Natural killer cell treated with Interleukin-12 subunit alpha and Interleukin-12 subunit beta and Interleukin-15 and Interleukin-18, amount 100 ng/mL, for 72 hours (primary cell): Measurements from ENCODE around the gene STARD3NL. TPM values are rescaled to one million over a fixed set of nuclear protein-coding genes. Genes with fewer than 3 reads are reported as not detected.

ENCODE experiments used
- ATAC-seq, 2 donors: fragments of 150-1000 bp; cut with Tn5 transposase in 1 of 2; sonication (Bioruptor Pico), chemical (Tn5 transposase) in 1 of 2; 2 replicates each; pipeline ENCODE4 v1.10.0; 2021
- DNase-seq: peaks from one replicate; pipeline ENCODE4 v3.0.0; 2022; ENCODE audit warnings: low spot score
- H3K27ac Mint-ChIP-seq, 2 donors: 1 replicate in 1 of 2; 2 replicates in 1 of 2; pipeline ENCODE4 v1.8.0; 2022; ENCODE audit warnings: mixed read lengths in 2 of 2, mild to moderate bottlenecking in 1 of 2, moderate library complexity in 1 of 2
- H3K27me3 Mint-ChIP-seq, 2 donors: 1 replicate in 1 of 2; 2 replicates in 1 of 2; pipeline ENCODE4 v1.8.0; 2022; ENCODE audit warnings: mixed read lengths in 2 of 2
- H3K36me3 Mint-ChIP-seq: one replicate; pipeline ENCODE4 v1.8.0; 2022; ENCODE audit warnings: mixed read lengths
- H3K4me1 Mint-ChIP-seq, 2 donors: 1 replicate in 1 of 2; 2 replicates in 1 of 2; pipeline ENCODE4 v1.8.0; 2022; ENCODE audit warnings: low read depth in 2 of 2, mixed read lengths in 2 of 2, mild to moderate bottlenecking in 1 of 2
- H3K4me3 Mint-ChIP-seq: one replicate; pipeline ENCODE4 v1.8.0; 2022; ENCODE audit warnings: mixed read lengths
- H3K9me3 Mint-ChIP-seq: 2 replicates; pipeline ENCODE4 v1.8.0; 2022; ENCODE audit warnings: mixed read lengths
- total RNA-seq, 2 donors: library from RNA; stranded (reverse); gene quantifications; one replicate each; pipeline ENCODE4 v1.2.3, GENCODE V29; 2022

The STARD3NL gene
- total RNA-seq, 2 donors from 2014 or later: 49.3 to 52.1 TPM

DNA sequence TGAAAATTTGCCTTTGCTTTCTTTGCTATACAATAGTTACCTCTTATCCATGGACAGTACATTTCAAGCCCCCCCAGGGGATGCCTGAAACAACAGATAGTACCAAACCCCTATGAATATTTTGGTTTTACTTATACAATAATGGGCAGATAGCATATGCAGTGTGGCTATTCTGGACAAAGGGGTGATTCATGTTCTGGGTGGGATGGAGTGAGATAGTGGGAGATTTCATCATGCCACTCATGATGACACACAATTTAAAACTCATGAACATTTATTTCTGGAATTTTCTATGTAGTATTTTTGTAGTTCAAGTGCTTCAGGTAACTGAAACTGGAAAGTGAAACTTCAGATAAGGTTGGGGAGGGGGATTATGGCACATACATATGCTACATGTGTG is 12.0 kb downstream of the STARD3NL start:
- Mint-ChIP-seq H3K9me3 (no peaks in the 10 kb centered on the region), H3K27ac (no peak overlapping the region), H3K36me3 (peaks cover 6% of the 10 kb centered on the region), H3K4me1 (peaks cover 42 to 55% of the 10 kb centered on the region in 2 donors), H3K4me3 (no peak overlapping the region), H3K27me3 (no peaks in the 10 kb centered on the region)
- ATAC-seq (no peak), DNase-seq (no peak)

DNA sequence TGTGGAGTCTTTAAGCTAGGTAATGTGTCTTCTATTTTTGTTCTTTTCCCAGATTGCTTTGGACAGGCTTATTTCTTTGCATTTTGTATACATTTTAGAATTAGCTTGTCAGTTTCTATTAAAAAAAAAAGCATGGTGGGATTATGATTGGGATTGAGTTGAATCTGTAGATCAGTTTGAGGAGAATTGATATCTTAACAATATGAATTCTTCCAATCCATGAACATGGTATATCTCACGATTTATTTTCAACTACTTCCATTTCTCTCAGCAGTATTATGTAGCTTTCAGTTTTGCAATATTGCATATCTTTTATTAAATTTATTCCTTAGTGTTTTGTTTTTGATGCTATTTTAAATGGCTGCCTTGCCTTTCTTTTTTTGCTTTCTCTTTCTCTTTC is 13.7 kb downstream of the STARD3NL start:
- no peak for ATAC-seq
- no peaks in the 10 kb centered on the region for H3K9me3 Mint-ChIP-seq
- peak overlapping the region; percentile 1 for H3K4me3 Mint-ChIP-seq
- H3K27ac Mint-ChIP-seq: peak overlapping the region in 1 of 2 donors; percentile 13
- H3K27me3 Mint-ChIP-seq: no peaks in the 10 kb centered on the region
- H3K4me1 Mint-ChIP-seq: peaks cover 34 to 38% of the 10 kb centered on the region in 2 donors
- H3K36me3 Mint-ChIP-seq: peaks cover 6% of the 10 kb centered on the region
- no peak for DNase-seq

DNA sequence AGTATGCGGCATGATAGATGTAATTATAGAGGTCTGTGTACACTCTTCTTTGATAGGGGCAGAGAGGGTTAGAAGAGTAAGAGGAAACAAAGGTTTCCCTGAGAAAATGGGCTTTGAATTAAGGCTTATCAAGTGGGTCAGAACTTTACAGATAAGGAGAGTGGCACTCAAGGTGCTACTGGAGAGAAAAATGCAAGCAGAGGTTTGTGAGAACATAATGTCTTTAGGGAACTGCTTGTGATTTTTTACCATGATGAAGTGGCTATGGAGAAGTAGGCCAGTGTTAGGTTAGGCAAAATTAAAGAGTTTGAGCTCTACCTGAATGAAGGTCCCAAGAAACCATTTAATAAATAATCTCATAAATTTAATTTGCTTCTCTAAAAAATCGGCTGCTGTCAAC is 14.3 kb downstream of the STARD3NL start:
- Mint-ChIP-seq H3K9me3 (no peaks in the 10 kb centered on the region), H3K4me1 (peaks cover 37 to 40% of the 10 kb centered on the region in 2 donors), H3K27ac (peak overlapping the region in 1 of 2 donors; percentile 13), H3K36me3 (peaks cover 6% of the 10 kb centered on the region), H3K27me3 (no peaks in the 10 kb centered on the region), H3K4me3 (peak overlapping the region; percentile 1)
- ATAC-seq (no peak), DNase-seq (no peak)

DNA sequence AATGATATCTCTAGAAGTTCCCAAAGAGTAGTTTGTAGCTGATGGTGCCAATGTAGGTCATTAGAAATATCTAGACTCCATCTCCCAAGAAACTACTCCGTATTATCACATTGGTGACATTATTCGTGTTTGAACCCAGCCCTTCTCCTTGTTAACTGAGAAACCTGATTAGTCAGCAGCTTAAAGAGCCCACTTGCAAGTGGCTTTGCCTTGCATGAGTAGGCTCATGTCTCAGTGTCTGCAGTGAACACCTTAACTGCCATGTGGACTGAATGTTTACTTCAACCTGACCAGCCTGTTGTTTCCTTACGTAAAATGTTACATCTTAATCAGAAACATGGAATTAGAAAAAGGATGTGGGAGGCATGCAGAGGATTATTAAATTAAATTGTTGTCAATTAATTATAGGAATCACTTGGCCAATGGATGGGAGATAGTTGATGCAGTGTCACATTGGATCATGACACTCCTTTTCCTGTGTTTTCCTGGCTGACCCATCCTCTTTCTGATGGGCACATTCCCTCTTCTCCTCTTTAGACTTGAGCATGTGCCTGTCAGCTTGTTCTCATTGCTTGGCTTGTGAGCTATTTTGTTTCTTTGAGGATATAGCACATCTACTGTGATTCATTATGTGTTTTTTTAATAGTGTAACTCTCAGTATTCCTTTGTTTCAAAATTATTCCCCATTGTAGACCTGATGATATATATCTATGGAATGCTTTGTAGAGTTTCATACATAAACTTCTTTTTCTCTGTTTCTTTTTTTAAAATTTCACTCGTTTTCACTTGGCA is 18.0 kb downstream of the STARD3NL start:
- H3K4me1 Mint-ChIP-seq: peaks cover 15 to 31% of the 10 kb centered on the region in 2 donors
- peaks cover 6% of the 10 kb centered on the region for H3K36me3 Mint-ChIP-seq
- no peak for ATAC-seq
- H3K27ac Mint-ChIP-seq: no peak overlapping the region
- no peak for DNase-seq
- no peaks in the 10 kb centered on the region for H3K9me3 Mint-ChIP-seq
- no peaks in the 10 kb centered on the region for H3K27me3 Mint-ChIP-seq
- no peak overlapping the region for H3K4me3 Mint-ChIP-seq

DNA sequence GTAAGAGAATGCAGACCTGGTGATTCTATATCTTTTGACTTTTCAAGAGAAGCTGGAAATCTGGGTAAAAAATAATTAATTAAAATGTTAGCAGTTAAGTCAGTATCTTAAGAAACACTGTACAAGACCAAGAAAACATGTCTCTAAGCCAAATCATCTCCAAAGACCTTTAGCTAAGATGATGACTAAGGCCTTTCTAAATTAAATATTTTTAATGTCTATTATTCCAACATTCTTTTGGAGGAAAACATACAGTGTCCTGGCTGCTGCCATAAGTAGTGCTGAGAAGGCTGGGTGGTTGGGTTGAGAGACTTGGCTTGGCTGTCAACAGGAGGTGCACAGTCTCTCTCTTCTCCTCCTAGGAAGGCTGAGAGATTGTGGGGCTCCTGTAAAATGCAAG is 20.3 kb downstream of the STARD3NL start:
- Mint-ChIP-seq H3K9me3 (no peaks in the 10 kb centered on the region), H3K27ac (no peak overlapping the region), H3K4me3 (no peak overlapping the region)

DNA sequence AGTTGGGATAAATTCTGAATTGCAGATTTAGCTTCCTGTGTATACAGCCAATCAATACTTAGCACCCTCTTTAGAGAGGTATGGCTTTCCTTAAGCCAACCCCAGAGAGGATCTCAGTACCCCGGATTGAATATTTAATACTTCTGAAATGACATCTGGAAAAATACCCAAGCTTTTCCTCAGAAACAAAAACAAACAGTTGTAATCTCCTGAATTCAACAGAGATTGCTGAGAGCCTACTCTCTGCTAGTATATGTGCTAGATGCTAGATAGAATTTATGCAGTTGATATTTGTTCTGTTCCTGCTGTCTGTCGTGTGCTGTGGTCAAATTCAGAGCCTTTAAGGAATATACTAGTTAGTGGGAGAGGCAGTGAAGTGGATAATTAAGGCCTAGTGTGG is 21.1 kb downstream of the STARD3NL start:
- no peak overlapping the region for H3K4me3 Mint-ChIP-seq
- H3K27ac Mint-ChIP-seq: no peak overlapping the region
- peaks cover 6 to 22% of the 10 kb centered on the region in 2 donors for H3K4me1 Mint-ChIP-seq
- DNase-seq (no peak), ATAC-seq (no peak)
- H3K36me3 Mint-ChIP-seq: peaks cover 8% of the 10 kb centered on the region
- no peaks in the 10 kb centered on the region for H3K27me3 Mint-ChIP-seq
- H3K9me3 Mint-ChIP-seq: no peaks in the 10 kb centered on the region

More for the DNA sequence above, 20.3 kb downstream of the STARD3NL start:
- no peak for DNase-seq
- Mint-ChIP-seq H3K4me1 (peaks cover 6 to 22% of the 10 kb centered on the region in 2 donors), H3K36me3 (peaks cover 8% of the 10 kb centered on the region), H3K27me3 (no peaks in the 10 kb centered on the region)
- ATAC-seq: no peak

DNA sequence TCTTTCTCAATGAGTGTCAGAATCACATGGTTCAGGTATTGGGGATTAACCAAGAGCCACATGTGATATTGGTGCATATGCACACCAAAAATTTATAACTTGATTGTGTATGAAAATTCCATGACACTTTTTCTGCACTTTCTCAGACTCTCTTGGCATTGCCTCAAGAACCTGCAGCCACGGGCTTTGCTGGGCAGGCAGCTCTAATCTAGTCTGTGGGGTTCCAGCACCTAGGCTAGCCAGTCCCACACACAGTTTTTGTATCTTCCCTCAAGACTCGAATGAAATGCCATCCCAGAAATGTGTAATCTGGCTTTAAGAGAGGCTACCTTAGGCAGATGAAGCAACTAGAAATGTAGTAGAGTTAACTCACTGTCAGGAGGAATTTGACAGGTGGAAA is 21.7 kb downstream of the STARD3NL start:
- H3K4me1 Mint-ChIP-seq: peaks cover 6 to 22% of the 10 kb centered on the region in 2 donors
- no peaks in the 10 kb centered on the region for H3K27me3 Mint-ChIP-seq
- H3K36me3 Mint-ChIP-seq: peaks cover 8% of the 10 kb centered on the region
- H3K9me3 Mint-ChIP-seq: no peaks in the 10 kb centered on the region
- H3K27ac Mint-ChIP-seq: no peak overlapping the region
- no peak overlapping the region for H3K4me3 Mint-ChIP-seq
- DNase-seq (no peak), ATAC-seq (no peak)

DNA sequence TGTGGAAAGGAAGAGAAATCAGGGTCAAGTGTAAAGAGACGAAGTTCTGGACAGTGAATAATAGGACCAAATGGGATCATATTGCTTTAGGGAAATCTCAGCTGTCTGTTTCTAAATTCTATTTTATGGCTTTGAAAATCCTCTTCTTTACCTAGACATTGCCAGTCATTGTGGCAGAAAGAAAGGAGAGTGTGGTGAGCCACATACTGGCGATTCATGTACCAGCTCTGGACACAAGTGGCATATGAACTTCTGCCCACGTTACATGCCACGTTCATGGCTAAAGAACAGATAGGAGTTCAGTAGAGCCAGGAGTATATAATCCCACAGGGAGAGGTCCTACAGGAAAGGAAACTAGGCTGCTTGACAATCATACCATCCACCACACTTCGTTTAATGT is 28.0 kb downstream of the STARD3NL start:
- H3K36me3 Mint-ChIP-seq: peaks cover 8% of the 10 kb centered on the region
- H3K4me1 Mint-ChIP-seq: peaks cover 2 to 3% of the 10 kb centered on the region in 2 donors
- H3K9me3 Mint-ChIP-seq: no peaks in the 10 kb centered on the region
- H3K27me3 Mint-ChIP-seq: no peaks in the 10 kb centered on the region
- ATAC-seq: no peak
- H3K4me3 Mint-ChIP-seq: no peak overlapping the region
- H3K27ac Mint-ChIP-seq: no peak overlapping the region
- no peak for DNase-seq

DNA sequence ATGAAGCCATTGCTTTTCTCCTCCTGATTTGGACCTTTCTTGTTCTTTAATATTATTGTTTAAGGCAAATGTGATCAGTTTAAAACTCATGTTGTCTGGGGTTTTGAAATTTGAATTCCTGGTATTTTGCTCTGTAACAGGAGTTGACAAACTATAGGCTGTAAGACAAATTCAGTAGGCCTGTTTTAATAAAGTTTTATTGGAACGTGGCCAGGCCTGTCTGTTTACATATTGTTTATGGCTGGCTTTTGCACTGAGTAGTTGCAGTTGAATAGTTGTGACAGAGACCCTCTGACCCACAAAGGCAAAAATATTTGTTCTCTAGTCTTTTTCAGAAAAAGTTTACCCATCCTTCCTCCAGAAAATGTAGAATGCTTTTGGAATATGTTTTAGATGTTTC is 29.8 kb downstream of the STARD3NL start:
- no peak for ATAC-seq
- Mint-ChIP-seq H3K27me3 (no peaks in the 10 kb centered on the region), H3K4me3 (no peak overlapping the region), H3K27ac (no peak overlapping the region), H3K4me1 (peaks cover 2 to 5% of the 10 kb centered on the region in 2 donors), H3K36me3 (peaks cover 3% of the 10 kb centered on the region), H3K9me3 (no peaks in the 10 kb centered on the region)
- DNase-seq: no peak

DNA sequence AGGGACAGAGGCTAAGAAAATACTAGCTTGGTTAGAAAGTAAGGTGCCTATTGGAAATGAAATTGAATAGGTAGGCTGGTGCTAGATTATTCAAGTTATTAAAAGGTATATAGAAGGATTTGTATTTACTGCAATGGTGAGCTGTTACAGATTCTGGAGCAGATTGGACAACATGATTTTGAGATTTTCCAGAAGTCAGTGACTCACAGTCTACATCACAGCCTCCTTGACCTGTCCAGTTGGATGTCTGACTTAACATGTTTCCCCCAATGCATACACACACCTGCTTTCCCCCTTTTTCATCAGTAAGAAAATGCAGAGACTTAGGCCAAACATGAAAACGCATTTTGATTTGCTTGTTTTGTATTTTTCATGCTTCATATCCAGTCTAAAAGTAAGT is 33.4 kb downstream of the STARD3NL start:
- H3K27me3 Mint-ChIP-seq: no peaks in the 10 kb centered on the region
- peaks cover 7 to 13% of the 10 kb centered on the region in 2 donors for H3K4me1 Mint-ChIP-seq
- H3K4me3 Mint-ChIP-seq: no peak overlapping the region
- no peaks in the 10 kb centered on the region for H3K36me3 Mint-ChIP-seq
- DNase-seq (no peak), ATAC-seq (no peak)
- H3K27ac Mint-ChIP-seq: no peak overlapping the region
- H3K9me3 Mint-ChIP-seq: no peaks in the 10 kb centered on the region

DNA sequence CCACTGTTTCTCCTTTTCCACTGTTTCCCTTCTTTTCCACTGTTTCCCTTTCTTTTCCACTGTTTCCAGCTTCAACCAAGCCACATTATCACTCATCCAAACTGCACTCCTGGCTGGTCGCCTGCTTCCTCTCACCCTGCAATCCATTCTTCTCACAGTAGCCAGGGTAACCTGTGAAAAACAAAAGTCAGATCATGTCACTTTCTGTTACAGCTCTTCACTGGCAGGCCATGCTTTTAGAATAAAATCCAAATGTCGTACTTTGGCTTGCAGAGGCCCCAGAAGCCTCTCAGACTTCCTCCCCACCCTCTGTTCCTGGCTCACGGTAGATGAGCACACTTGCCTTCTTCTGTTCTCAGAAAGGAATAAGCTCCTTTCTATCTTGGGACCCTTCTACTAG is 33.9 kb downstream of the STARD3NL start:
- Mint-ChIP-seq H3K27me3 (no peaks in the 10 kb centered on the region), H3K27ac (no peak overlapping the region), H3K36me3 (no peaks in the 10 kb centered on the region), H3K4me1 (peaks cover 11 to 18% of the 10 kb centered on the region in 2 donors), H3K9me3 (no peaks in the 10 kb centered on the region), H3K4me3 (no peak overlapping the region)
- DNase-seq: no peak
- no peak for ATAC-seq

DNA sequence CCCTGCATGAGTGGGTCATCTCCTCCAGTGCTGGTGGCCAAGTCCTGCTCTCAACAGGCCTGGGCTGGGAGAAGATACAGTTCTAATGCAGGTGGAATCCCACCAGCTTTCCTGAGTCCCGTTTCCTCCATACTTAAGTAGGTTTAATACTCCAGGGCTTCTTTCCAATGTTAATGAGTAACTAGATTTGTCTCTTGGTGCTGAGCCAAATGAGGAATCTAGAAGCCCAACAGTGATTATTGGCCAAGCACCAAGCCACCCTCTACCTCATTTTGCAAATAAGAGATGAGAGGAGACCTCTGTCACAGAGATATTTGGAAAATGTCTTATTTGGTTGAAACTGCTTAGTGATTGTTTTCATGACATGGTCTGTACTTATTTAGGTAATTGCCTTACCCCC is 37.1 kb downstream of the STARD3NL start:
- no peak for DNase-seq
- Mint-ChIP-seq H3K4me3 (no peak overlapping the region), H3K9me3 (no peaks in the 10 kb centered on the region), H3K27ac (peak overlapping the region; percentile 91 to 93), H3K27me3 (no peaks in the 10 kb centered on the region), H3K36me3 (peaks cover 8% of the 10 kb centered on the region), H3K4me1 (peaks cover 34 to 45% of the 10 kb centered on the region in 2 donors)
- ATAC-seq: no peak

DNA sequence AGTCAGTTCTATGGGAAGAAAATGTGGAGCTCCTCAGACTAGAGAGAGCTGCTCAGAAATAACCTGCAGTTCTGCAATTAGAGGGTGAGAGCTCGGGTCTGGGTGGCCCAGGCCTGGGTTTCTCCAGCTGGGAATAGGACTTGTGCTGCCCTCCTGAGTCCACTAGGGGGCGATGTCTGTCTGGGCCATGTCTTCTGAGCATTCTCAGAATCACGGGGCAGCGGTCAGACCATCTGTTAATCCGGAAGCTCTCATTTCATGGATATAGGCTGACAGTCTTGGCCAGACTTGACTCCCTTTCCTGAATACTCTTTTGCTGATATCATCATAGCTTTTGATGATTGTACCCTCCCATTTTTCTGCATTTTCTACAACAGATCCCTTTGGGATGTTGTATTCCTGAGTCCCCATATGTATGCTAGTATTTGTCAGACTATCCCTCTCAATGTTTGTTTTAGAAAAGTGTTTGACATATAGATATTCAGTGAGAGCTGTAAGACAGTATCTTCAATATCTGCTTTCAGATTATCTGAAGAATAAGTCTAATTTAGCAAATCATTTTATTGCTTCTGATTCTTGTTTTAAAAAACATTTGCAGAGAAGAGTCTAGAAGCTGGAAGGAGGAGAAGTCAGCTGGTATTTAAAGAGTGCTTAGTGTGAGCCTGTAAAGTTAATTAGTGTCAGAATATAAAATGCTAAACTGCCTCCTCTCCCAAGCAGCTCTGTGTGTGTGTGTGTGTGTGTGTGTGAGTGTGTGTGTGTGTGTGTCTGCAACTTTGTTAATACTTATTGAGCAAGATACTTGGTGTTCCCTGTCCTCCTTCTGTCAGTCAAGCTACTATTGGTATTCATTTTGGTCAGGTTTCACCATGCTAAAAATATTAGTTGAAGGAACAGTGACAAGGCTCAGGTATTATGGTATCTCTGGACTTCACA is 38.0 kb downstream of the STARD3NL start:
- no peaks in the 10 kb centered on the region for H3K27me3 Mint-ChIP-seq
- H3K36me3 Mint-ChIP-seq: peaks cover 10% of the 10 kb centered on the region
- H3K9me3 Mint-ChIP-seq: no peaks in the 10 kb centered on the region
- peak; percentile 74 to 87 for ATAC-seq
- H3K27ac Mint-ChIP-seq: peak overlapping the region; percentile 91 to 93
- H3K4me1 Mint-ChIP-seq: peaks cover 43 to 51% of the 10 kb centered on the region in 2 donors
- peak; percentile 87 for DNase-seq
- peak overlapping the region; percentile 81 for H3K4me3 Mint-ChIP-seq

DNA sequence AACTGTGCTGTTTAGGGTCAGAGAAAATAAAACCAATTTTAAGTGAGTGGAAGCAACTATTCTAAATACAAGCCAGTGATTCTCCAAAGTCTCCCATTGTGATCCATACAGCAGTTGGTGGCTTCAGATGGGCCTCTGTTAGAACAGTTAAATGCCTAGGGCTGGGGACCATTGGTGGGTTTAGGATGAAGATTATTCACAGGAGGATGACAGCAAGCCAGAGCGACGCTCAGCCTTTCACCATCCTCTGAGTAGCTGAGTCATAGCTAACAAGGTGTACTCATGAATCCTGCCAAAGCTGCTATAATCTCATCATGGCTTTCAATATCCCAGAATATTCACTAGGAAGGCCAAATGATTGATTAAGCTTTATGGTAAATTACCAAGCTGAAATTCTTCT is 39.6 kb downstream of the STARD3NL start:
- peaks cover 58 to 64% of the 10 kb centered on the region in 2 donors for H3K4me1 Mint-ChIP-seq
- H3K27ac Mint-ChIP-seq: peak overlapping the region; percentile 91 to 93
- peak overlapping the region; percentile 81 for H3K4me3 Mint-ChIP-seq
- ATAC-seq (peak; percentile 50 to 62), DNase-seq (no peak)
- H3K9me3 Mint-ChIP-seq: no peaks in the 10 kb centered on the region
- H3K27me3 Mint-ChIP-seq: no peaks in the 10 kb centered on the region
- H3K36me3 Mint-ChIP-seq: peaks cover 10% of the 10 kb centered on the region
